Lower leg skin (tissue), 4 donors: ENCODE data around the gene AHCYL2. TPM values are rescaled to one million over a fixed set of nuclear protein-coding genes. Genes with fewer than 3 reads are reported as not detected.

Experiments used
- DNase-seq, 2 donors: peaks; one replicate each; pipeline ENCODE4 v3.0.0-alpha.2; 2019; ENCODE audit warnings: low spot score in 2 of 2
- H3K4me3 ChIP-seq: fragments of 200-600 bp; sonication (generic); 2 replicates; pipeline ENCODE4 v1.5.1; 2017; ENCODE audit warnings: mild to moderate bottlenecking, low read depth; ENCODE audit not compliant: poor library complexity, severe bottlenecking
- POLR2A ChIP-seq, 2 donors: fragments of 450-650 bp; IDR thresholded peaks; one replicate each; pipeline ENCODE4 v1.6.1; 2016 to 2017; ENCODE audit warnings: antibody characterized with exemption in 2 of 2, mild to moderate bottlenecking in 1 of 2, moderate library complexity in 1 of 2
- WGBS, 2 donors: methylation state at CpG; one replicate each; pipeline ENCODE4 v1.1.5; 2018; 5-methylcytosine and 5-hydroxymethylcytosine counted together
- intact Hi-C: fragments of 100-400 bp; cut with DNase I; formaldehyde crosslinking; loops from one replicate; pipeline ENCODE4 v1.15.0; 2023; ENCODE audit warnings: low total_unique reads
- total RNA-seq, 4 donors: library from RNA; depleted of rRNA; stranded (reverse); fragments of >200 nt; gene quantifications; one replicate each; pipeline ENCODE4 v1.1.0, GENCODE V29; 2016
- TF ChIP-seq, protein P1 (sequence below), 3 donors: fragments of 450-650 bp; IDR thresholded peaks; one replicate each; pipeline ENCODE4 v1.5.1; 2016; ENCODE audit warnings: antibody characterized with exemption in 3 of 3, mild to moderate bottlenecking in 3 of 3, moderate library complexity in 2 of 3

AHCYL2 gene
- total RNA-seq, 4 donors from 2014 or later = 31.1 to 45.8 (median 39.2) TPM

DNA sequence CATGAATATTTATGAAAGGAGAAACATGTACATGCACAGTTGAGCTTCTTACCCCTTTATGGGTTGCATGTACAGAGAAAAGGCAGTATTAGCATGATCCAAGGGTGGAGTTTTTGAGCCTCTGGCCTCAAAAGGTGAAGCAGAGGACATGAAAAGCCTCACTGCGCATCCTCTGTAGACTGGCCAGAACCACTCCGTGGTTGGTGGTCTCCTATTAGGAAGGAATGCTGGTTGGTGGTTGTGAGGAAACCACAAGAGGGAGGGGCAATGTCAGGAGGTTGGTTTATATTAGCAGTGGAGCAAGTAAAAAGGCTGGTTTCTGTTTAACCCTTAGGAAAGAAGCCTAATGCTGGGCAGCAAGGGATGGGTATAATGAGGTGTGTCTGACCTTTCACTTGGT, 37.5 kb downstream of the AHCYL2 start:
- no peak for DNase-seq
- no peak for TF ChIP-seq POLR2A (IDR thresholded peaks at IDR 0.05)
- TF ChIP-seq, protein P1, sequence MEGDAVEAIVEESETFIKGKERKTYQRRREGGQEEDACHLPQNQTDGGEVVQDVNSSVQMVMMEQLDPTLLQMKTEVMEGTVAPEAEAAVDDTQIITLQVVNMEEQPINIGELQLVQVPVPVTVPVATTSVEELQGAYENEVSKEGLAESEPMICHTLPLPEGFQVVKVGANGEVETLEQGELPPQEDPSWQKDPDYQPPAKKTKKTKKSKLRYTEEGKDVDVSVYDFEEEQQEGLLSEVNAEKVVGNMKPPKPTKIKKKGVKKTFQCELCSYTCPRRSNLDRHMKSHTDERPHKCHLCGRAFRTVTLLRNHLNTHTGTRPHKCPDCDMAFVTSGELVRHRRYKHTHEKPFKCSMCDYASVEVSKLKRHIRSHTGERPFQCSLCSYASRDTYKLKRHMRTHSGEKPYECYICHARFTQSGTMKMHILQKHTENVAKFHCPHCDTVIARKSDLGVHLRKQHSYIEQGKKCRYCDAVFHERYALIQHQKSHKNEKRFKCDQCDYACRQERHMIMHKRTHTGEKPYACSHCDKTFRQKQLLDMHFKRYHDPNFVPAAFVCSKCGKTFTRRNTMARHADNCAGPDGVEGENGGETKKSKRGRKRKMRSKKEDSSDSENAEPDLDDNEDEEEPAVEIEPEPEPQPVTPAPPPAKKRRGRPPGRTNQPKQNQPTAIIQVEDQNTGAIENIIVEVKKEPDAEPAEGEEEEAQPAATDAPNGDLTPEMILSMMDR (IDR thresholded peaks at IDR 0.05) = no peak
- no peak overlapping the region for H3K4me3 ChIP-seq
- WGBS, 2 donors = 72 to 81% methylated on average over 2 of the region's 2 CpGs
- intact Hi-C loops = no loop called here

DNA sequence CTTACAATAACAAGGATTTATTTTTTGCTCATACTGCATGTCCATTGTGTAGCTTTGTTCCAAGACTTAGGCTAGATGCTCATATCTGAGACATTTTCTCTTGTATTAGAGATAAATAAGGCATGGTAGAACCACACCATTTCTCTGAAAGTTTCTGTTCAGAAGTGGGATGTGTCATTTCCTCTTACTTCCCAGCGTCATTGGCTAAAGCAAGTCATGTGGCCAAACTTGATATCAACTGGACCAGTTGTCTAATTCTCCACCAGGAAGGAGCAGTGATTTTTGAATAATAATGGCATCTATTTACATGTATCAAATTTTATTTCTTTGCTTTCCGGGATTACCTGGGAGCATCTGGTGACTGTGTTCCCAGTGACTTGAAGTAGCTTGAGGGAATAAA, 38.3 kb downstream of the AHCYL2 start:
- H3K4me3 ChIP-seq = no peak overlapping the region
- no peak for TF ChIP-seq POLR2A (IDR thresholded peaks at IDR 0.05)
- TF ChIP-seq, protein P1 (IDR thresholded peaks at IDR 0.05) = no peak
- 72 to 73% methylated on average over 2 of the region's 2 CpGs for WGBS, 2 donors
- intact Hi-C loops = no loop called here
- DNase-seq = no peak

GRCh38 chr7:129264534-129264933, 39.7 kb downstream of the AHCYL2 start:
- no peak overlapping the region for H3K4me3 ChIP-seq
- DNase-seq = no peak
- TF ChIP-seq POLR2A (IDR thresholded peaks at IDR 0.05) = no peak
- TF ChIP-seq, protein P1 (IDR thresholded peaks at IDR 0.05) = no peak
- WGBS, 2 donors = 83 to 89% methylated on average over 4 of the region's 4 CpGs
- intact Hi-C loops = no loop called here

DNA sequence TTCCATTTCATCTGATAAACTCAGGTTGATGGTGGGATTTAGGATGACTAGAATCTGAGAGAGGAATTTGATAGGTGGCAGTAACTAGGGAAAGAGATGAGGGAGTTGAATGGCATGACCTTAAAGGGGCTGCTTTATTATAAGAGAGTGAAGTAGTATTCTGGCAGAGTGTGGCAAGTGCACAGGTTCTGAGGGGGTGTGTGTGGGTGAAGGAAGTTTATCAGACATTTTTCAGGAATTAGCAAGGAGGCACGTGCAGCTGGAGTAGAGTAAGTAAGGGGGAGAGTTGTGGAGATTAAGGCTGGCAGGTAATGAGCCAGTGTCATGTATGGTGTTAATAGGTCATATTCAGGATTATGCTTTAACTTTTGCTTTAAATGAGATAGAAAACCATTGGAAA, 40.5 kb downstream of the AHCYL2 start:
- DNase-seq = no peak
- 53 to 55% methylated on average over 1 of the region's 1 CpG for WGBS, 2 donors
- TF ChIP-seq, protein P1 (IDR thresholded peaks at IDR 0.05) = no peak
- no peak for TF ChIP-seq POLR2A (IDR thresholded peaks at IDR 0.05)
- intact Hi-C loops = no loop called here
- no peak overlapping the region for H3K4me3 ChIP-seq

- TF ChIP-seq, protein P1 (IDR thresholded peaks at IDR 0.05) = no peak
- no peak for TF ChIP-seq POLR2A (IDR thresholded peaks at IDR 0.05)
- DNase-seq = no peak
- H3K4me3 ChIP-seq = no peak overlapping the region
- 72 to 73% methylated on average over 6 of the region's 6 CpGs for WGBS, 2 donors
- intact Hi-C loops = no loop called here
Measured at GRCh38 chr7:129266181-129266580, 41.4 kb downstream of the AHCYL2 start.

GRCh38 chr7:129270077-129270476, 45.2 kb downstream of the AHCYL2 start:
- no peak overlapping the region for H3K4me3 ChIP-seq
- no peak for DNase-seq
- TF ChIP-seq, protein P1 (IDR thresholded peaks at IDR 0.05) = no peak
- no peak for TF ChIP-seq POLR2A (IDR thresholded peaks at IDR 0.05)
- 55 to 61% methylated on average over 3 of the region's 3 CpGs for WGBS, 2 donors
- intact Hi-C loops = loop anchor here (10.0 kb wide), 1 partner anchor 55 kb away; no protein-coding TSS in a partner anchor
